KMS-11 (cell line): ENCODE data around the gene FSD2.

Experiments used
- H2AFZ ChIP-seq: fragments of 200-600 bp; sonication (generic); 2 replicates; pipeline ENCODE4 v1.6.1; 2016; ENCODE audit warnings: antibody characterized with exemption, mixed run types, low read depth
- H3K27ac ChIP-seq: fragments of 200-600 bp; sonication (generic); 2 replicates; pipeline ENCODE4 v1.6.1; 2016; ENCODE audit warnings: mild to moderate bottlenecking, mixed run types
- H3K27me3 ChIP-seq: fragments of 200-600 bp; sonication (generic); 2 replicates; pipeline ENCODE4 v1.6.1; 2017; ENCODE audit warnings: mild to moderate bottlenecking, low read depth, mixed run types, moderate library complexity; ENCODE audit not compliant: insufficient read depth
- H3K36me3 ChIP-seq: fragments of 200-600 bp; sonication (generic); 2 replicates; pipeline ENCODE4 v1.6.1; 2017; ENCODE audit warnings: mild to moderate bottlenecking, mixed run types; ENCODE audit not compliant: insufficient read depth
- H3K4me1 ChIP-seq: fragments of 200-600 bp; sonication (generic); 2 replicates; pipeline ENCODE4 v1.6.1; 2016; ENCODE audit warnings: mild to moderate bottlenecking, low read depth, mixed run types; ENCODE audit not compliant: poor library complexity, severe bottlenecking
- H3K4me2 ChIP-seq: fragments of 200-600 bp; sonication (generic); 2 replicates; pipeline ENCODE4 v1.7.0; 2016; ENCODE audit warnings: mild to moderate bottlenecking, mixed run types
- H3K4me3 ChIP-seq: fragments of 200-600 bp; sonication (generic); IDR thresholded peaks from 2 replicates; pipeline ENCODE4 v1.6.1; 2017; ENCODE audit warnings: low read depth, low read length, mixed read lengths; ENCODE audit not compliant: insufficient read depth
- H3K79me2 ChIP-seq: fragments of 200-600 bp; sonication (generic); 2 replicates; pipeline ENCODE4 v1.6.1; 2016; ENCODE audit warnings: low read depth, mixed run types; ENCODE audit not compliant: insufficient read depth
- H3K9ac ChIP-seq: fragments of 200-600 bp; sonication (generic); 2 replicates; pipeline ENCODE4 v1.6.1; 2016; ENCODE audit warnings: mild to moderate bottlenecking, mixed run types
- H4K20me1 ChIP-seq: fragments of 200-600 bp; sonication (generic); 2 replicates; pipeline ENCODE4 v1.6.1; 2016; ENCODE audit warnings: mild to moderate bottlenecking, mixed run types; ENCODE audit not compliant: insufficient read depth
- TF ChIP-seq, protein P1 (sequence below): fragments of 200-600 bp; sonication (generic); conservative IDR thresholded peaks from 2 replicates; pipeline ENCODE4 v1.6.1; 2017; ENCODE audit warnings: low read depth, mild to moderate bottlenecking, antibody characterized with exemption, low read length, moderate library complexity, mixed read lengths

The FSD2 gene

GRCh38 chr15:82781349-82781748 is 24.5 kb downstream of the FSD2 start:
- H2AFZ ChIP-seq: no peak overlapping the region
- H3K79me2 ChIP-seq: no peaks in the 10 kb centered on the region
- no peak overlapping the region for H3K4me2 ChIP-seq
- H3K4me3 ChIP-seq: no peak overlapping the region
- no peaks in the 10 kb centered on the region for H3K4me1 ChIP-seq
- no peaks in the 10 kb centered on the region for H3K27me3 ChIP-seq
- H3K9ac ChIP-seq: no peak overlapping the region
- no peaks in the 10 kb centered on the region for H4K20me1 ChIP-seq
- H3K36me3 ChIP-seq: no peaks in the 10 kb centered on the region
- TF ChIP-seq, protein P1, sequence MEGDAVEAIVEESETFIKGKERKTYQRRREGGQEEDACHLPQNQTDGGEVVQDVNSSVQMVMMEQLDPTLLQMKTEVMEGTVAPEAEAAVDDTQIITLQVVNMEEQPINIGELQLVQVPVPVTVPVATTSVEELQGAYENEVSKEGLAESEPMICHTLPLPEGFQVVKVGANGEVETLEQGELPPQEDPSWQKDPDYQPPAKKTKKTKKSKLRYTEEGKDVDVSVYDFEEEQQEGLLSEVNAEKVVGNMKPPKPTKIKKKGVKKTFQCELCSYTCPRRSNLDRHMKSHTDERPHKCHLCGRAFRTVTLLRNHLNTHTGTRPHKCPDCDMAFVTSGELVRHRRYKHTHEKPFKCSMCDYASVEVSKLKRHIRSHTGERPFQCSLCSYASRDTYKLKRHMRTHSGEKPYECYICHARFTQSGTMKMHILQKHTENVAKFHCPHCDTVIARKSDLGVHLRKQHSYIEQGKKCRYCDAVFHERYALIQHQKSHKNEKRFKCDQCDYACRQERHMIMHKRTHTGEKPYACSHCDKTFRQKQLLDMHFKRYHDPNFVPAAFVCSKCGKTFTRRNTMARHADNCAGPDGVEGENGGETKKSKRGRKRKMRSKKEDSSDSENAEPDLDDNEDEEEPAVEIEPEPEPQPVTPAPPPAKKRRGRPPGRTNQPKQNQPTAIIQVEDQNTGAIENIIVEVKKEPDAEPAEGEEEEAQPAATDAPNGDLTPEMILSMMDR: no peak
- no peak overlapping the region for H3K27ac ChIP-seq

DNA sequence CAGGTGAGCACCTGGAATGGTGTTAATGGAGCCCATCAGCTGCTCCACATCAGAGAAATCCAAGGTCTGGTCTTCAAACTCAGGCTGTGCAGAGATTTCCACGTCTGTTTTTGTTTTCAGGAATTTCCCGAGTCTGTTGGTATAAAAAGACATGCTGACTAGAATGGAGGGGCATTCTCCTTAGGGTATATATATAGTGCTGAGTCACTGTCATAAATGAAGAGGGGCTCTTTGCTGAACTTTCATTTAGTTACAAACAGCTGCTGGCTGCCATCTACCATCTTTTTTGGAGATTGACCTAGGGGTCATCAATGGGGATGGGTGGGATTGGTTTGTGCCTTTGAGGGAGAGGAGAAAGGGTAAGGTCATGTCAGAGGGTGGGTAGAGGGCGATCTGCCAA is 27.1 kb downstream of the FSD2 start:
- Histone ChIP-seq H3K79me2 (no peaks in the 10 kb centered on the region), H3K4me3 (no peak overlapping the region), H2AFZ (no peak overlapping the region), H3K4me2 (no peak overlapping the region), H3K27me3 (no peaks in the 10 kb centered on the region), H3K27ac (no peak overlapping the region), H3K36me3 (no peaks in the 10 kb centered on the region), H3K9ac (no peak overlapping the region), H4K20me1 (no peaks in the 10 kb centered on the region), H3K4me1 (no peaks in the 10 kb centered on the region)
- TF ChIP-seq, protein P1: no peak

GRCh38 chr15:82774496-82774895 is 31.4 kb downstream of the FSD2 start:
- Histone ChIP-seq H3K4me2 (no peak overlapping the region), H3K9ac (no peak overlapping the region), H3K4me3 (no peak overlapping the region), H4K20me1 (no peaks in the 10 kb centered on the region), H2AFZ (no peak overlapping the region), H3K4me1 (no peaks in the 10 kb centered on the region), H3K79me2 (no peaks in the 10 kb centered on the region), H3K27me3 (no peaks in the 10 kb centered on the region), H3K36me3 (no peaks in the 10 kb centered on the region), H3K27ac (no peak overlapping the region)
- TF ChIP-seq, protein P1: no peak

GRCh38 chr15:82771789-82772607 is 33.9 kb downstream of the FSD2 start:
- H4K20me1 ChIP-seq: no peaks in the 10 kb centered on the region
- H3K27ac ChIP-seq: no peak overlapping the region
- no peak overlapping the region for H2AFZ ChIP-seq
- no peaks in the 10 kb centered on the region for H3K79me2 ChIP-seq
- no peak overlapping the region for H3K4me3 ChIP-seq
- no peaks in the 10 kb centered on the region for H3K4me1 ChIP-seq
- H3K4me2 ChIP-seq: no peak overlapping the region
- no peaks in the 10 kb centered on the region for H3K27me3 ChIP-seq
- H3K36me3 ChIP-seq: no peaks in the 10 kb centered on the region
- H3K9ac ChIP-seq: no peak overlapping the region
- TF ChIP-seq, protein P1: no peak
